NB4 (cell line): ENCODE results near the gene PTS.

Source experiments
- DNase-seq: peaks from one replicate; pipeline ENCODE4 v3.0.0; 2010; ENCODE audit warnings: low read depth
- H3K4me3 ChIP-seq: one replicate; pipeline ENCODE4 v1.5.1; 2011; ENCODE audit warnings: mild to moderate bottlenecking, low read depth, low read length, moderate library complexity
- CTCF ChIP-seq: IDR thresholded peaks from one replicate; pipeline ENCODE4 v1.5.1; 2012; ENCODE audit warnings: low read depth, low read length
- MAX ChIP-seq: IDR thresholded peaks from 2 replicates; pipeline ENCODE4 v1.6.1; 2011; ENCODE audit warnings: low read depth, low read length
- MYC ChIP-seq: IDR thresholded peaks from 2 replicates; pipeline ENCODE4 v1.6.1; 2011; ENCODE audit warnings: low read depth, low read length
- POLR2A ChIP-seq: IDR thresholded peaks from 2 replicates; pipeline ENCODE4 v1.6.1; 2011; ENCODE audit warnings: mild to moderate bottlenecking; ENCODE audit not compliant: insufficient read length; ENCODE audit errors: extremely low read depth

Gene PTS

GRCh38 chr11:112274007-112274783 is 48.0 kb downstream of the PTS start:
- TF ChIP-seq MAX (no peak), CTCF (no peak), MYC (no peak), POLR2A (no peak)

GRCh38 chr11:112277029-112277428 is 50.8 kb downstream of the PTS start:
- DNase-seq, result no peak
- no peak overlapping the region for H3K4me3 ChIP-seq
- TF ChIP-seq POLR2A (no peak), MAX (no peak), CTCF (no peak), MYC (no peak)

More at GRCh38 chr11:112274007-112274783, 48.0 kb downstream of the PTS start:
- H3K4me3 ChIP-seq, result no peak overlapping the region
- DNase-seq, result no peak

GRCh38 chr11:112277941-112278340 is 51.7 kb downstream of the PTS start:
- no peak for TF ChIP-seq POLR2A
- no peak for TF ChIP-seq CTCF
- no peak for TF ChIP-seq MAX
- no peak for TF ChIP-seq MYC
- H3K4me3 ChIP-seq, result no peak overlapping the region
- DNase-seq, result no peak

- TF ChIP-seq MAX (peak; percentile 33; the same call in 1 of the 2 replicates), POLR2A (no peak)
- DNase-seq, result no peak
Observed at GRCh38 chr11:112278803-112279202, 52.6 kb downstream of the PTS start.

GRCh38 chr11:112279901-112280267 is 53.7 kb downstream of the PTS start:
- H3K4me3 ChIP-seq, result peak overlapping the region; percentile 47
- no peak for TF ChIP-seq MYC
- peak; percentile 76 for TF ChIP-seq CTCF
- DNase-seq, result peak; percentile 73

More at GRCh38 chr11:112278803-112279202, 52.6 kb downstream of the PTS start:
- H3K4me3 ChIP-seq, result no peak overlapping the region

- DNase-seq, result peak; percentile 88
- peak overlapping the region; percentile 47 for H3K4me3 ChIP-seq
- no peak for TF ChIP-seq MAX
- 0 out of 2 replicates have a peak, but pooled peaks have one; percentile 8 for TF ChIP-seq MYC
- TF ChIP-seq POLR2A, result no peak
- peak; percentile 71 for TF ChIP-seq CTCF
Observed at GRCh38 chr11:112280268-112281126, 54.3 kb downstream of the PTS start.
